HL-60 (cell line): ENCODE data around the gene PPP1R36.

Source experiments
- DNase-seq, 2 experiments: peaks; one replicate each; pipeline ENCODE4 v3.0.0-alpha.2; 2010 to 2020; ENCODE audit warnings: low read depth in 1 of 2, low spot score in 1 of 2
- H3K27ac ChIP-seq: fragments of 250-450 bp; sonication (Bioruptor Pico); replicated peaks from 2 replicates; pipeline ENCODE4 v1.5.1; 2020; ENCODE audit warnings: mild to moderate bottlenecking, moderate library complexity
- H3K27me3 ChIP-seq: fragments of 250-450 bp; sonication (Bioruptor Pico); 2 replicates; pipeline ENCODE4 v1.5.1; 2021; ENCODE audit warnings: mild to moderate bottlenecking, moderate library complexity; ENCODE audit not compliant: insufficient read depth, poor library complexity, severe bottlenecking
- H3K4me3 ChIP-seq: replicated peaks from 2 replicates; pipeline ENCODE4 v1.5.1; 2011; ENCODE audit warnings: mild to moderate bottlenecking, control low read depth, low read length; ENCODE audit not compliant: insufficient read depth
- GABPA ChIP-seq: IDR thresholded peaks from 2 replicates; pipeline ENCODE4 v1.6.1; 2012; ENCODE audit warnings: low read depth
- POLR2AphosphoS5 ChIP-seq: IDR thresholded peaks from 2 replicates; pipeline ENCODE4 v1.6.1; 2012; ENCODE audit warnings: low read depth
- SPI1 ChIP-seq: IDR thresholded peaks from 2 replicates; pipeline ENCODE4 v1.6.1; 2012; ENCODE audit warnings: low read depth, mild to moderate bottlenecking, borderline replicate concordance
- TF ChIP-seq, protein P1 (sequence below): IDR thresholded peaks from one replicate; pipeline ENCODE4 v1.5.1; 2011; ENCODE audit warnings: low read length, control low read depth, inconsistent platforms; ENCODE audit not compliant: insufficient read depth
- TF ChIP-seq, protein P2 (sequence below): IDR thresholded peaks from 2 replicates; pipeline ENCODE4 v1.6.1; 2012; ENCODE audit warnings: low read depth; ENCODE audit not compliant: insufficient replicate concordance

PPP1R36 gene

DNA sequence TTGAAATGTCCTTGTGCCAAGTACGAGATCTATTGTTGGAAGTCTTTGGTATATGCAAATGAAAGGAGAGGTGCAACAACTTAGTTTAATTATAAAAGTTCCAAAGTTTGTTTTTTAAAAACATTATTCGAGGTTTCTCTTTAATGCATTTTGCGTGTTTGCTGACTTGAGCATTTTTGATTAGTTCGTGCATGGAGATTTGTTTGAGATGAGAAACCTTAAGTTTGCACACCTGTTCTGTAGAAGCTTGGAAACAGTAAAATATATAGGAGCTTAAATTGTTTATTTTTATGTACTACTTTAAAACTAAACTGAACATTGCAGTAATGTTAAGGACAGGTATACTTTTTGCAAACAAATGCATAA, 6.9 kb upstream of the PPP1R36 start:
- TF ChIP-seq GABPA = no peak
- TF ChIP-seq, protein P1, sequence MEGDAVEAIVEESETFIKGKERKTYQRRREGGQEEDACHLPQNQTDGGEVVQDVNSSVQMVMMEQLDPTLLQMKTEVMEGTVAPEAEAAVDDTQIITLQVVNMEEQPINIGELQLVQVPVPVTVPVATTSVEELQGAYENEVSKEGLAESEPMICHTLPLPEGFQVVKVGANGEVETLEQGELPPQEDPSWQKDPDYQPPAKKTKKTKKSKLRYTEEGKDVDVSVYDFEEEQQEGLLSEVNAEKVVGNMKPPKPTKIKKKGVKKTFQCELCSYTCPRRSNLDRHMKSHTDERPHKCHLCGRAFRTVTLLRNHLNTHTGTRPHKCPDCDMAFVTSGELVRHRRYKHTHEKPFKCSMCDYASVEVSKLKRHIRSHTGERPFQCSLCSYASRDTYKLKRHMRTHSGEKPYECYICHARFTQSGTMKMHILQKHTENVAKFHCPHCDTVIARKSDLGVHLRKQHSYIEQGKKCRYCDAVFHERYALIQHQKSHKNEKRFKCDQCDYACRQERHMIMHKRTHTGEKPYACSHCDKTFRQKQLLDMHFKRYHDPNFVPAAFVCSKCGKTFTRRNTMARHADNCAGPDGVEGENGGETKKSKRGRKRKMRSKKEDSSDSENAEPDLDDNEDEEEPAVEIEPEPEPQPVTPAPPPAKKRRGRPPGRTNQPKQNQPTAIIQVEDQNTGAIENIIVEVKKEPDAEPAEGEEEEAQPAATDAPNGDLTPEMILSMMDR = no peak
- no peak for TF ChIP-seq SPI1
- TF ChIP-seq POLR2AphosphoS5 = no peak
- TF ChIP-seq, protein P2, sequence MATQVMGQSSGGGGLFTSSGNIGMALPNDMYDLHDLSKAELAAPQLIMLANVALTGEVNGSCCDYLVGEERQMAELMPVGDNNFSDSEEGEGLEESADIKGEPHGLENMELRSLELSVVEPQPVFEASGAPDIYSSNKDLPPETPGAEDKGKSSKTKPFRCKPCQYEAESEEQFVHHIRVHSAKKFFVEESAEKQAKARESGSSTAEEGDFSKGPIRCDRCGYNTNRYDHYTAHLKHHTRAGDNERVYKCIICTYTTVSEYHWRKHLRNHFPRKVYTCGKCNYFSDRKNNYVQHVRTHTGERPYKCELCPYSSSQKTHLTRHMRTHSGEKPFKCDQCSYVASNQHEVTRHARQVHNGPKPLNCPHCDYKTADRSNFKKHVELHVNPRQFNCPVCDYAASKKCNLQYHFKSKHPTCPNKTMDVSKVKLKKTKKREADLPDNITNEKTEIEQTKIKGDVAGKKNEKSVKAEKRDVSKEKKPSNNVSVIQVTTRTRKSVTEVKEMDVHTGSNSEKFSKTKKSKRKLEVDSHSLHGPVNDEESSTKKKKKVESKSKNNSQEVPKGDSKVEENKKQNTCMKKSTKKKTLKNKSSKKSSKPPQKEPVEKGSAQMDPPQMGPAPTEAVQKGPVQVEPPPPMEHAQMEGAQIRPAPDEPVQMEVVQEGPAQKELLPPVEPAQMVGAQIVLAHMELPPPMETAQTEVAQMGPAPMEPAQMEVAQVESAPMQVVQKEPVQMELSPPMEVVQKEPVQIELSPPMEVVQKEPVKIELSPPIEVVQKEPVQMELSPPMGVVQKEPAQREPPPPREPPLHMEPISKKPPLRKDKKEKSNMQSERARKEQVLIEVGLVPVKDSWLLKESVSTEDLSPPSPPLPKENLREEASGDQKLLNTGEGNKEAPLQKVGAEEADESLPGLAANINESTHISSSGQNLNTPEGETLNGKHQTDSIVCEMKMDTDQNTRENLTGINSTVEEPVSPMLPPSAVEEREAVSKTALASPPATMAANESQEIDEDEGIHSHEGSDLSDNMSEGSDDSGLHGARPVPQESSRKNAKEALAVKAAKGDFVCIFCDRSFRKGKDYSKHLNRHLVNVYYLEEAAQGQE = no peak
- Histone ChIP-seq H3K27ac (no peak overlapping the region), H3K27me3 (no peaks in the 10 kb centered on the region), H3K4me3 (no peak overlapping the region)
- no peak for DNase-seq

DNA sequence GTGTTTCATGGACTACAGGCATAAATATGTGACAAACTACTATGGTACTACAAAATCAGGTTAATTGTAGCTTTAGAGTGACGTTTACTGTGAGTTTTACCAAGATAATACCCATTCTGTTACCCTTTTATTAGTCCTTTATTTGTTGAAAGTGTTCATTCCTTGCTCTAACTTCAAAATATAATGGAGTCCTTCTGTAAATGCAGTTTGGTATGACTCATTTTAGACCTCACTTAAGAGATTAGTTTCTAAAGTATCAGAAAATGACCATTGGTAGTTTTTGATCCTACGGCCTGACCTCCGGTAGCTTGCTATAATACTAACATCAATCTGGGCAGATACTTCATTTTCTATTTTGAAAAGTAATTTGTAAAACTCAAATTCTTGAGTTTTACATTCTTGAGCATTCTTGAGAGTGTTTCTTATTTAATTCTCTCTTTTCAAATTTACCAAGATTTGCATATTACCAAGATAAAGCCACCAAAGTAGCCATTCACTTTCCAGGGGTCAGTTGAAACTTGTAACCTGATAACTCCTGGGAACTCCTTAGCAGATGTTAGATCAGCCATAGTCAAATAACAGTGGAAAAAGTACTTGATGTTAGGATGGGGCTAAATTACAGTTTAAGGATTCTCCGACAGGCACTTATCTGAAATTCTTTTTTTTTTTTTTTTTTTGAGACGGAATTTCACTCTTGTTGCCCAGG, 5.0 kb upstream of the PPP1R36 start:
- Histone ChIP-seq H3K27ac (no peak overlapping the region), H3K4me3 (no peak overlapping the region), H3K27me3 (no peaks in the 10 kb centered on the region)
- no peak for TF ChIP-seq SPI1
- TF ChIP-seq, protein P1 = no peak
- TF ChIP-seq GABPA = no peak
- TF ChIP-seq POLR2AphosphoS5 = no peak
- TF ChIP-seq, protein P2 = no peak
- DNase-seq = no peak

DNA sequence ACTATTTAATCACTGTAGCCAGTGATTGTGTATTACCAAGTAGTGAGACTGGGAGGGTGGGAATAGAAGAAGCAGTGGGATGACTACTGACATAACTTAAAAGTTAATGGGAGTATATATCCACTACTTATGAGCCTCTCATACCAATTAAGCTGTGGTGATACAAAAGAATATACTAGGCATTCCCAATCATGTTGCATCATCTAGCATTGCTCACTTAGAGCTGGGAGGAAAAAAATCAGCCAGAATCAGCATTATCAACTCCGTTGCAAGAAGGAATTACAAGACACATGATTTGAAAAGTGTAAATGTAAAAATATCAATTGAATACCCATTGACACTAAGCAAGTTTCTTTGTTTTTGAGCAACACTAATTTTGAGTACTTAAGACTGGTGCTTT, 745 bp upstream of the PPP1R36 start:
- no peak for DNase-seq
- Histone ChIP-seq H3K27me3 (peaks cover 4% of the 10 kb centered on the region), H3K27ac (no peak overlapping the region), H3K4me3 (no peak overlapping the region)
- TF ChIP-seq SPI1 (no peak), GABPA (no peak), POLR2AphosphoS5 (no peak)
- TF ChIP-seq, protein P1 = no peak
- TF ChIP-seq, protein P2 = no peak
